CD4-positive, alpha-beta T cell (primary cell): ENCODE results near the gene TMEM91. TPM values are rescaled to one million over a fixed set of nuclear protein-coding genes. Genes with fewer than 3 reads are reported as not detected.

Experiments
- ATAC-seq: fragments of 200-7000 bp; cut with Tn5 transposase; one replicate; pipeline ENCODE4 v1.10.0; 2022; ENCODE audit warnings: mild to moderate bottlenecking; ENCODE audit not compliant: poor library complexity
- CTCF ChIA-PET: fragments of 350-600 bp; sonication (Branson Sonifier 250); formaldehyde crosslinking; loops from one replicate; lab custom pipeline; 2021; ENCODE audit warnings: antibody characterized with exemption, inconsistent platforms; lab: Charles Lee
- POLR2A ChIA-PET: fragments of 350-600 bp; sonication (Branson Sonifier 250); formaldehyde crosslinking; loops from one replicate; lab custom pipeline; 2021; ENCODE audit warnings: antibody characterized with exemption, inconsistent platforms; lab: Charles Lee
- DNase-seq, 14 experiments: peaks; one replicate each; pipeline ENCODE4 v3.0.0-alpha.2; 2013 to 2020; ENCODE audit warnings: mixed read lengths in 2 of 14
- H3K27ac ChIP-seq, 2 donors: one replicate each; pipeline versions ENCODE4 v1.5.1 to v1.7.0; 2013; ENCODE audit warnings: low read length in 2 of 2, low read depth in 1 of 2, mild to moderate bottlenecking in 1 of 2
- H3K27me3 ChIP-seq, 2 experiments: 1 replicate in 1 of 2; 2 replicates in 1 of 2; pipeline versions ENCODE4 v1.6.1 to v1.7.0; 2013; ENCODE audit warnings: low read length in 2 of 2, control low read depth in 1 of 2, mild to moderate bottlenecking in 1 of 2, moderate library complexity in 1 of 2; ENCODE audit not compliant: insufficient read depth in 2 of 2, control insufficient read depth in 1 of 2
- H3K36me3 ChIP-seq: one replicate; pipeline ENCODE4 v1.6.1; 2013; ENCODE audit warnings: low read length, control low read depth; ENCODE audit not compliant: insufficient read depth
- H3K4me1 ChIP-seq: one replicate; pipeline ENCODE4 v1.6.1; 2013; ENCODE audit warnings: low read length, control low read depth; ENCODE audit not compliant: insufficient read depth
- H3K4me3 ChIP-seq: one replicate; pipeline ENCODE4 v1.5.1; 2013; ENCODE audit warnings: mild to moderate bottlenecking, low read length, moderate library complexity
- H3K9me3 ChIP-seq, 2 experiments: 1 replicate in 1 of 2; 2 replicates in 1 of 2; pipeline versions ENCODE4 v1.6.1 to v1.7.0; 2013; ENCODE audit warnings: low read length in 2 of 2, mild to moderate bottlenecking in 2 of 2, control low read depth in 1 of 2, moderate library complexity in 1 of 2; ENCODE audit not compliant: control insufficient read depth in 1 of 2, insufficient read depth in 1 of 2
- H3K27ac Mint-ChIP-seq: one replicate; pipeline ENCODE4 v1.8.0; 2020; ENCODE audit warnings: mixed read lengths
- H3K27me3 Mint-ChIP-seq: one replicate; pipeline ENCODE4 v1.8.0; 2021; ENCODE audit warnings: mixed read lengths
- H3K36me3 Mint-ChIP-seq: one replicate; pipeline ENCODE4 v1.8.0; 2021; ENCODE audit warnings: low read depth, mixed read lengths
- H3K4me1 Mint-ChIP-seq: one replicate; pipeline ENCODE4 v1.8.0; 2021; ENCODE audit warnings: low read depth, mixed read lengths
- H3K4me3 Mint-ChIP-seq: one replicate; pipeline ENCODE4 v1.8.0; 2020; ENCODE audit warnings: mild to moderate bottlenecking, mixed read lengths
- H3K9me3 Mint-ChIP-seq: one replicate; pipeline ENCODE4 v1.8.0; 2020; ENCODE audit warnings: mixed read lengths
- CTCF ChIP-seq: fragments of 200-600 bp; IDR thresholded peaks from one replicate; pipeline ENCODE4 v1.8.0; 2022; ENCODE audit warnings: antibody characterized with exemption, mild to moderate bottlenecking
- intact Hi-C, 2 experiments: fragments of 100-400 bp; cut with DNase I in 1 of 2; cut with micrococcal nuclease in 1 of 2; formaldehyde crosslinking; loops; one replicate each; pipeline versions ENCODE4 v1.15.1 to v1.9.0; 2023 to 2025; cut with DNase I, micrococcal nuclease
- total RNA-seq, 174 experiments: library from RNA in 2 of 174; stranded (reverse) in 2 of 174; gene quantifications; one replicate each; pipeline ENCODE4 v1.2.3 and lab custom pipeline; 2021 to 2026

TMEM91 gene
- total RNA-seq, 2 experiments from 2014 or later = 6.8 to 7.7 TPM

GRCh38 chr19:41350735-41351338, 25.5 kb upstream of the TMEM91 start:
- no peaks in the 10 kb centered on the region for H3K9me3 ChIP-seq
- H3K4me1 ChIP-seq = peaks cover 67% of the 10 kb centered on the region
- POLR2A ChIA-PET = interaction anchor here (0.6 to 9.7 kb wide), 15 partner anchors 9 to 741 kb away, joined by 3 to 148 read pairs (median 5); partner anchors contain the start of genes B9D2 and HNRNPUL1
- no peak for TF ChIP-seq CTCF
- no peaks in the 10 kb centered on the region for H3K27me3 ChIP-seq
- peak overlapping the region; percentile 94 for H3K4me3 Mint-ChIP-seq
- peak overlapping the region; percentile 91 for H3K27ac Mint-ChIP-seq
- peaks cover 22% of the 10 kb centered on the region for H3K36me3 ChIP-seq
- peak; percentile 18 for ATAC-seq
- CTCF ChIA-PET = interaction anchor here (0.5 to 4.2 kb wide), 8 partner anchors 9 to 424 kb away, joined by 3 to 30 read pairs (median 8); partner anchors contain the start of gene HNRNPUL1
- H3K36me3 Mint-ChIP-seq = peaks cover 68% of the 10 kb centered on the region
- DNase-seq = peak in 2 of 14 experiments; percentile 11 to 44
- peak overlapping the region; percentile 66 to 94 for H3K27ac ChIP-seq
- H3K27me3 Mint-ChIP-seq = no peaks in the 10 kb centered on the region
- H3K4me1 Mint-ChIP-seq = peaks cover 64% of the 10 kb centered on the region
- peak overlapping the region; percentile 99 for H3K4me3 ChIP-seq
- no peaks in the 10 kb centered on the region for H3K9me3 Mint-ChIP-seq
- intact Hi-C loops = loop anchor here (1.0 to 10.0 kb wide), 7 partner anchors 24 to 1386 kb away; partner anchors contain the start of gene ERICH4 (in 1 of the 2)

DNA sequence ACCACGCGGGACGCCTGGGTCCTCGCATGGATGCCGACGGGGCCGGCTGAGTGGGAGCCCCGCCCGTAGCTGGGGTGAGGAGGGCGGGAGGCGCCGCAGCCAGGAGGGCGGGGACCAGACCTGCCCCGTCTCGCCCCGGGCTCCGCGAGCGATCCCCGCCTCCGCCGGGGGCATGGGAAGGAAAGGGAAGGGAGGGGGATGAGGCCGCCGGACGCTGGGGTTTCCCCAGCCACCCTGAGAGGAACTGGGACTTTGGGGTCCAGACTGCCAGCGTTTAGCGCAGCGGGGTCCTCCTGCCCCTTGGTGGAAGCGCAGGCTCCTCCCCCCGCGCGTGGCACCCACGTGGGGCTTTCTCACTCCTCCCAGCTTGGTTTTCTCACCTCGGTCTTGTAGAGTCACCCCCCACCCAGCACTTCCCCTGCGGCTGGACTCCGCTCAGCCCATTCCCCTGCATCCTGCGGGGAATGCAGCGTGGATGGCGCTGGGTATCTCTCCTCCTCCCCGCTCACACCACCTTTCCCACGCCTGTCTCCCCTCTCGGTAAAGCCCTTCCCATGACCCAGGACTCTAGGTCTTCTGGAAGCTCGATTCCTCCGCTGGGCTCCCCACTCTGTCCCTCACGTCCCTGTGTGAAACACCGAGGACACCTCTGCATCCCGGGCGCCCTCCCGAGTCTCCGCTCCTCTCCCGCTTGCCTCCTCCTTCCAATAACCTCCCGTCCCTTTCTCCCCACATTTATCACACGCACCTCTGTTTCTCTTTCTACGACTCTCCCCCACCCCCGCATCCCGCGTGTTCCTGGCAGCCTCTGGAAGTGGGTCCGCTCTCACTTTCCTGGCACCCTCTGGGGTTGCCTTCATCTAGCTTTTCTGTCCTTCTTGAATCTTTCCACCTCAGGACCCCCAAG, 24.7 kb upstream of the TMEM91 start:
- Mint-ChIP-seq H3K27ac (peak overlapping the region; percentile 91), H3K27me3 (no peaks in the 10 kb centered on the region), H3K4me1 (peaks cover 67% of the 10 kb centered on the region), H3K9me3 (no peaks in the 10 kb centered on the region), H3K36me3 (peaks cover 61% of the 10 kb centered on the region), H3K4me3 (peak overlapping the region; percentile 94)
- peak; percentile 62 to 94 (median 79) for DNase-seq
- Histone ChIP-seq H3K27me3 (no peaks in the 10 kb centered on the region), H3K4me1 (peaks cover 68% of the 10 kb centered on the region), H3K4me3 (peak overlapping the region; percentile 99), H3K9me3 (no peaks in the 10 kb centered on the region), H3K27ac (peak overlapping the region; percentile 82 to 94), H3K36me3 (peaks cover 15% of the 10 kb centered on the region)
- intact Hi-C loops = loop anchor here (1.0 to 10.0 kb wide), 10 partner anchors 23 to 1387 kb away; partner anchors contain the start of genes BCKDHA (in 1 of the 2), ERICH4 (in 1 of the 2) and EXOSC5 (in 1 of the 2)
- ChIA-PET CTCF (interaction anchor here (0.5 to 4.2 kb wide), 10 partner anchors 9 to 423 kb away, joined by 3 to 30 read pairs (median 8); partner anchors contain the start of genes B9D2 and HNRNPUL1), POLR2A (interaction anchor here (0.5 to 9.7 kb wide), 24 partner anchors 10 to 742 kb away, joined by 3 to 148 read pairs (median 4); partner anchors contain the start of genes B9D2, DMAC2 and HNRNPUL1)
- peak; percentile 59 for ATAC-seq
- TF ChIP-seq CTCF = no peak

DNA sequence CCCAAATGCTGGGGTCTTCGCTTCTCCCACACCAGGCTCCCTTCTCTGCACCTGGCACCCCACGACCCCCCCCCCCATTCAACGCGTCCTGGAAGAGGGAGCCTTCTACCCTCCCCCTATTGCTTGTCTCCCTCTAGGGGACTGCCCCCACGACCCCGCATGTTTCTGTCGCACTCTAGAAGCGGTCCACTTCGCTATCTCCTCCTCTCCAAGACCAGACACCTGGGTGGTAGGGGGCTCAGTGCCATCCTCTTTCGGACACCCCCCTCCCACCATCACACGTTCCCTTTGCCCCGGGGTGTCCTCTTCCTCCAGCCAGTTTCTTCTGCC, 24.1 kb upstream of the TMEM91 start:
- Histone ChIP-seq H3K36me3 (peaks cover 9% of the 10 kb centered on the region), H3K4me1 (peaks cover 70% of the 10 kb centered on the region), H3K9me3 (no peaks in the 10 kb centered on the region), H3K4me3 (peak overlapping the region; percentile 99), H3K27ac (peak overlapping the region; percentile 82 to 94), H3K27me3 (no peaks in the 10 kb centered on the region)
- DNase-seq = no peak
- Mint-ChIP-seq H3K9me3 (no peaks in the 10 kb centered on the region), H3K27me3 (no peaks in the 10 kb centered on the region), H3K27ac (peak overlapping the region; percentile 91), H3K36me3 (peaks cover 60% of the 10 kb centered on the region), H3K4me1 (peaks cover 73% of the 10 kb centered on the region), H3K4me3 (peak overlapping the region; percentile 94)
- POLR2A ChIA-PET = interaction anchor here (0.5 to 9.7 kb wide), 22 partner anchors 10 to 742 kb away, joined by 3 to 148 read pairs (median 4); partner anchors contain the start of genes B9D2, DMAC2 and HNRNPUL1
- no peak for ATAC-seq
- no peak for TF ChIP-seq CTCF
- intact Hi-C loops = loop anchor here (1.0 to 10.0 kb wide), 8 partner anchors 23 to 1387 kb away; partner anchors contain the start of genes BCKDHA (in 1 of the 2), ERICH4 (in 1 of the 2) and EXOSC5 (in 1 of the 2)
- CTCF ChIA-PET = interaction anchor here (0.8 to 4.2 kb wide), 12 partner anchors 10 to 103 kb away, joined by 3 to 30 read pairs (median 5); partner anchors contain the start of genes B9D2 and HNRNPUL1
